IMR-90 (cell line): ENCODE measurements around the gene SHISAL1. TPM values are rescaled to one million over a fixed set of nuclear protein-coding genes. Genes with fewer than 3 reads are reported as not detected.
A peak's percentile ranks its signal among the peaks of the same experiment; 100 is the strongest.

ENCODE experiments used
- ATAC-seq: fragments of 200-7000 bp; cut with Tn5 transposase; 2 replicates; pipeline ENCODE4 v1.9.1; 2020; ENCODE audit warnings: low read depth, mild to moderate bottlenecking, moderate library complexity
- BruUV-seq: library from RNA; stranded (reverse); fragments of 400-500 nt; replicated peaks from 2 replicates; lab custom pipeline; 2021; lab: Mats Ljungman, UMichigan
- CTCF ChIA-PET: fragments of 300-600 bp; formaldehyde crosslinking; extraction: SDS; loops from one replicate; lab custom pipeline; 2021; ENCODE audit warnings: antibody characterized with exemption; lab: Yijun Ruan, JAX
- POLR2A ChIA-PET: fragments of 300-600 bp; sonication (Branson Sonifier 250); formaldehyde crosslinking; loops from one replicate; lab custom pipeline; 2022; ENCODE audit warnings: antibody characterized with exemption; ENCODE audit not compliant: unreplicated experiment; lab: Charles Lee
- DNase-seq: peaks from one replicate; pipeline ENCODE4 v3.0.0; 2013
- H2AFZ ChIP-seq: replicated peaks from 2 replicates; pipeline ENCODE3; 2013; ENCODE audit warnings: low read length, mild to moderate bottlenecking; ENCODE audit not compliant: poor library complexity
- H2AK5ac ChIP-seq: 2 replicates; pipeline ENCODE4 v1.6.1; 2013; ENCODE audit warnings: low read depth, low read length, inconsistent platforms
- H2AK9ac ChIP-seq: replicated peaks from 2 replicates; pipeline ENCODE3; 2013; ENCODE audit warnings: mild to moderate bottlenecking, low read depth, low read length, moderate library complexity; ENCODE audit not compliant: poor library complexity
- H2BK120ac ChIP-seq: 2 replicates; pipeline ENCODE4 v1.6.1; 2013; ENCODE audit warnings: low read depth, low read length, inconsistent platforms
- H2BK15ac ChIP-seq: 3 replicates; pipeline ENCODE4 v1.6.1; 2013; ENCODE audit warnings: low read depth, low read length, inconsistent platforms
- H2BK20ac ChIP-seq: 2 replicates; pipeline ENCODE4 v1.6.1; 2013; ENCODE audit warnings: low read depth, mild to moderate bottlenecking, inconsistent platforms, low read length, moderate library complexity
- H2BK5ac ChIP-seq: 2 replicates; pipeline ENCODE4 v1.6.1; 2013; ENCODE audit warnings: mild to moderate bottlenecking, low read depth, low read length, inconsistent platforms; ENCODE audit not compliant: poor library complexity, severe bottlenecking
- H3K14ac ChIP-seq: replicated peaks from 2 replicates; pipeline ENCODE4 v1.6.1; 2013; ENCODE audit warnings: low read depth, low read length, inconsistent platforms
- H3K18ac ChIP-seq: 2 replicates; pipeline ENCODE4 v1.6.1; 2013; ENCODE audit warnings: low read depth, low read length, control low read depth
- H3K23ac ChIP-seq: 2 replicates; pipeline ENCODE4 v1.6.1; 2013; ENCODE audit warnings: low read depth, low read length, inconsistent platforms
- H3K27ac ChIP-seq: 2 replicates; pipeline ENCODE4 v1.5.1; 2013; ENCODE audit warnings: mild to moderate bottlenecking, control low read depth, low read length; ENCODE audit not compliant: insufficient read depth
- H3K27me3 ChIP-seq: 2 replicates; pipeline ENCODE4 v1.6.1; 2013; ENCODE audit warnings: low read length; ENCODE audit not compliant: control insufficient read depth, insufficient read depth
- H3K36me3 ChIP-seq: 2 replicates; pipeline ENCODE4 v1.6.1; 2013; ENCODE audit warnings: low read length, mixed read lengths; ENCODE audit not compliant: control insufficient read depth, insufficient read depth
- H3K4ac ChIP-seq: 2 replicates; pipeline ENCODE4 v1.6.1; 2013; ENCODE audit warnings: low read depth, low read length, inconsistent platforms
- H3K4me1 ChIP-seq: 2 replicates; pipeline ENCODE4 v1.6.1; 2013; ENCODE audit warnings: low read length, mixed read lengths; ENCODE audit not compliant: control insufficient read depth, insufficient read depth
- H3K4me2 ChIP-seq: 2 replicates; pipeline ENCODE4 v1.6.1; 2013; ENCODE audit warnings: low read depth, mild to moderate bottlenecking, control low read depth, low read length, moderate library complexity
- H3K4me3 ChIP-seq: 2 replicates; pipeline ENCODE4 v1.5.1; 2013; ENCODE audit warnings: low read depth, mild to moderate bottlenecking, control low read depth, low read length, moderate library complexity; ENCODE audit not compliant: insufficient read depth
- H3K56ac ChIP-seq: 2 replicates; pipeline ENCODE4 v1.6.1; 2013; ENCODE audit warnings: low read length, inconsistent platforms; ENCODE audit not compliant: insufficient read depth; ENCODE audit errors: extremely low read depth
- H3K79me1 ChIP-seq, 2 experiments: 2 replicates each; pipeline ENCODE4 v1.6.1; 2013; ENCODE audit warnings: low read length in 2 of 2, inconsistent platforms in 1 of 2, low read depth in 1 of 2
- H3K9ac ChIP-seq: 2 replicates; pipeline ENCODE4 v1.6.1; 2013; ENCODE audit warnings: low read depth, low read length, control low read depth
- H3K9me1 ChIP-seq: 2 replicates; pipeline ENCODE4 v1.6.1; 2013; ENCODE audit warnings: low read length, inconsistent platforms; ENCODE audit not compliant: insufficient read depth
- H3K9me3 ChIP-seq: 2 replicates; pipeline ENCODE4 v1.6.1; 2013; ENCODE audit warnings: low read length; ENCODE audit not compliant: control insufficient read depth, insufficient read depth
- H4K20me1 ChIP-seq: 2 replicates; pipeline ENCODE4 v1.6.1; 2013; ENCODE audit warnings: low read length, inconsistent platforms; ENCODE audit not compliant: insufficient read depth
- H4K5ac ChIP-seq: 2 replicates; pipeline ENCODE4 v1.6.1; 2013; ENCODE audit warnings: mild to moderate bottlenecking, low read depth, low read length, control low read depth
- H4K8ac ChIP-seq, 2 experiments: 2 replicates each; pipeline ENCODE4 v1.6.1; 2013; ENCODE audit warnings: low read depth in 2 of 2, low read length in 2 of 2, control low read depth in 1 of 2, inconsistent platforms in 1 of 2
- H4K91ac ChIP-seq: 2 replicates; pipeline ENCODE4 v1.6.1; 2013; ENCODE audit warnings: low read depth, low read length, inconsistent platforms; ENCODE audit not compliant: insufficient read depth
- BHLHE40 ChIP-seq: fragments of 150-350 bp; IDR thresholded peaks from 2 replicates; pipeline ENCODE4 v1.6.1; 2016; ENCODE audit warnings: mild to moderate bottlenecking, low read depth, low read length
- CEBPB ChIP-seq: IDR thresholded peaks from 2 replicates; pipeline ENCODE4 v1.6.1; 2012; ENCODE audit warnings: low read depth, low read length, improper control_type of control experiment
- CHD1 ChIP-seq: IDR thresholded peaks from 2 replicates; pipeline ENCODE4 v1.6.1; 2012; ENCODE audit warnings: low read depth, low read length, improper control_type of control experiment
- FOS ChIP-seq: fragments of 150-350 bp; IDR thresholded peaks from 2 replicates; pipeline ENCODE4 v1.6.1; 2016; ENCODE audit warnings: low read depth, low read length
- MAFK ChIP-seq: IDR thresholded peaks from 2 replicates; pipeline ENCODE4 v1.6.1; 2012; ENCODE audit warnings: low read depth, low read length, improper control_type of control experiment
- MAZ ChIP-seq: IDR thresholded peaks from 2 replicates; pipeline ENCODE4 v1.6.1; 2012; ENCODE audit warnings: low read depth, mild to moderate bottlenecking, low read length, improper control_type of control experiment, moderate library complexity, borderline replicate concordance
- NFE2L2 ChIP-seq: fragments of 150-350 bp; IDR thresholded peaks from 2 replicates; pipeline ENCODE4 v1.6.1; 2016; ENCODE audit warnings: low read depth, mild to moderate bottlenecking, low read length
- POLR2A ChIP-seq: IDR thresholded peaks from 2 replicates; pipeline ENCODE4 v1.6.1; 2012; ENCODE audit warnings: mild to moderate bottlenecking, low read depth, low read length
- RAD21 ChIP-seq: IDR thresholded peaks from 2 replicates; pipeline ENCODE4 v1.6.1; 2012; ENCODE audit warnings: low read length, improper control_type of control experiment
- RCOR1 ChIP-seq: IDR thresholded peaks from 2 replicates; pipeline ENCODE4 v1.6.1; 2012; ENCODE audit warnings: mild to moderate bottlenecking, low read length, improper control_type of control experiment; ENCODE audit not compliant: insufficient replicate concordance
- SMC3 ChIP-seq: fragments of 150-350 bp; IDR thresholded peaks from 2 replicates; pipeline ENCODE4 v1.6.1; 2016; ENCODE audit warnings: low read depth, mild to moderate bottlenecking, antibody characterized with exemption, low read length, moderate library complexity
- WGBS, 2 experiments: methylation state at CpG; one replicate each; pipeline versions ENCODE4 v1.1.5 to v1.1.7; 2013; ENCODE audit warnings: missing lambda C conversion rate in 2 of 2; ENCODE audit not compliant: insufficient read length in 1 of 2; ENCODE audit errors: extremely low coverage in 2 of 2; 5-methylcytosine and 5-hydroxymethylcytosine counted together
- dilution Hi-C: fragments of 300-500 bp; cut with HindIII; formaldehyde crosslinking; loops from one replicate; pipeline ENCODE4 v1.14.3; 2018; ENCODE audit warnings: low sequenced_read_pairs; ENCODE audit not compliant: unreplicated experiment
- in situ Hi-C: fragments of 300-500 bp; cut with MboI; formaldehyde crosslinking; loops from 3 replicates; pipeline ENCODE4 v1.14.3; 2019; ENCODE audit warnings: low sequenced_read_pairs, inconsistent platforms, mixed read lengths
- intact Hi-C: fragments of 100-400 bp; cut with micrococcal nuclease; formaldehyde crosslinking; loops from 2 replicates; pipeline ENCODE4 v1.10.0; 2022
- polyA plus RNA-seq, 3 experiments: library from polyadenylated mRNA; depleted of rRNA; stranded (reverse); fragments of >200 nt; gene quantifications; 2 replicates each; pipeline ENCODE4 v1.2.3, GENCODE V29; 2012; ENCODE audit warnings: low replicate concordance in 1 of 3
- total RNA-seq: library from RNA; depleted of rRNA; stranded (reverse); fragments of >200 nt; gene quantifications from 2 replicates; pipeline ENCODE4 v1.2.3, GENCODE V29; 2012
- TF ChIP-seq, protein P1 (sequence below): conservative IDR thresholded peaks from 2 replicates; pipeline ENCODE4 v1.5.1; 2012; ENCODE audit warnings: mild to moderate bottlenecking, low read depth, low read length, improper control_type of control experiment
- TF ChIP-seq, protein P2 (sequence below): fragments of 150-350 bp; IDR thresholded peaks from 2 replicates; pipeline ENCODE4 v1.6.1; 2017; ENCODE audit warnings: mild to moderate bottlenecking, antibody characterized with exemption, low read length, low read depth

SHISAL1 gene
- total and polyA plus RNA-seq, 2 of the 4 experiments (the other 2 are of a cell fraction): 1.0 to 1.4 TPM

DNA sequence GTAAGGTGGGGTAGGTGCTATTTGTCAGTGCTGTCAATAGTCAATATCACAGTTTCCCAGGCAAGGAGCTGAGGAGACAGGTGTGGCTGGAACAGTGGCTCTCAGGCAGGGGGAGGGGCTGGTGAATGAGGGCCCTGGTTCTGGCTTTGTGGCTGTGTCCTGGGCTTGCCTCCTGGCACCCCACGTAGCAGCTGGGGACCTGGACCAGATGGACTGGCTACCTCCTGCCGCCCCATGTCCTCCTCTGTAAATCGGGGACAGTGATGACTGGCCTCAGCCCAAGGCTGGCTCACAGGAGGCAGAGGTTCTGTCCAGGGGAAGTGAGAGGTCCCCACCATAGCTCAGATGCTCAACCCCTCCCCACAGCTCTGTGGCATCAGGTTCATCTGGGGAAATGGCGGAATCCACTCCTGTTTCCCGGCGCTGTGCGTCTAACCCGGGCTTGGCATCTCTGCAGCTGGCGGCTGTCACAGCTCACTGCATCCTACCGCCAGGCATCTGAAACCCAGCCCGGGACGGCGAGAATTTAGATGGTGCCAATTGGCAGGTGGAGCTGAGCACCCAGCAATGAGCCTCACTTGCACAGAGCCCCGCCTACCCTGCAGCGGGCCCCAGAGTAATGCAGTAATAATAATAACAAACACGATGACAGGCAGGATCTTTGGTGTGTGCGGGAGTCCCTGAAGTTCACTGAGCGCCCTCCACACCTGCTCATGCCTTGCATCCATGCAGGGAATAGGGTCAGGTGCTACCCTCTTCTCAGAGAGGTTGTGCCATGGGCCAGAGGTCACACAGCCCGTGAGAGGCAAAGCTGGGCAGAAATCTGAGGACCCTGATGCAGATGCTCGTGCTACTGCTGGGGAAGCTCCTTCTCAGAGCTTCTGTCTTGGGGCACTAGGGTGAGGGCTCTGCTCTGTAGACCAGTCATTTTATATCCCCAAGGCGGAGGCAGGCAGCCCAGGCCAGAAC, 27.8 kb upstream of the SHISAL1 start (continued):
- no peak for TF ChIP-seq SMC3
- no peak for TF ChIP-seq CEBPB
- TF ChIP-seq CHD1: no peak

DNA sequence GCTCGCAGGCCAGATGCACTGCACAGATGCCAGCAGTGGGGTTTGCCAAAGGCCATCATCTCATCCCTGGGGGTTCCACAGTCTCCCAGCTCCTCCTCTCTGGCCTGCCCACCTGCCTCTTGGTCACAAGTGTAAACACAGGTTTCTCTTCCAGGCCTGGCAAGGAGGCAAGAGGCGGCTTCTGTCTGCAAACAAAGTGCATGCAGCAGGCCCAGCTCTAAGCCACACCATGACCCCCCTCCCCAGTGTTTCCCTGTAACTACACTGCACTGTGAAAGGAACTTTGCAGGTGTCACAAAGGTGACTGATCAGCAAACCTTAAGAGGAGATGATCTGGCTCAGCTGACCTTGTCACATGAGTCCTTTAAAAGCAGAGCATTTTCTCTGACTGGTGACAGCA, 26.2 kb upstream of the SHISAL1 start:
- Histone ChIP-seq H2BK120ac (no peak overlapping the region), H2BK15ac (no peak overlapping the region), H3K23ac (no peak overlapping the region), H3K9ac (no peak overlapping the region), H4K20me1 (0 out of 2 replicates have a peak, but pooled peaks cover 3% of the 10 kb centered on the region), H3K56ac (no peak overlapping the region), H4K91ac (no peak overlapping the region), H2AK9ac (no peak overlapping the region), H4K8ac (no peak overlapping the region), H3K14ac (no peak overlapping the region), H2BK20ac (no peak overlapping the region), H3K27me3 (no peaks in the 10 kb centered on the region), H2AK5ac (peak overlapping the region; percentile 25), H3K9me3 (no peaks in the 10 kb centered on the region), H2BK5ac (no peak overlapping the region), H3K27ac (no peak overlapping the region), H3K9me1 (peaks cover 18% of the 10 kb centered on the region; the same call in 1 of the 2 replicates), H3K36me3 (no peaks in the 10 kb centered on the region), H2AFZ (no peak overlapping the region), H3K4me1 (peaks cover 27% of the 10 kb centered on the region), H4K5ac (no peak overlapping the region), H3K18ac (no peak overlapping the region), H3K4ac (no peak overlapping the region; the same call in 1 of the 2 replicates), H3K4me3 (no peak overlapping the region), H3K79me1 (no peaks in the 10 kb centered on the region), H3K4me2 (no peak overlapping the region)
- ATAC-seq (no peak), DNase-seq (no peak)
- dilution Hi-C loops (no loop called here), intact Hi-C loops (no loop called here), in situ Hi-C loops (loop anchor here (10.0 kb wide), 1 partner anchor 344 kb away; no protein-coding TSS in a partner anchor)
- ChIA-PET POLR2A (no interaction called here), CTCF (no interaction called here)
- no TSS peak for BruUV-seq
- WGBS, 2 experiments: 83% methylated on average over 1 of the region's 2 CpGs; no CpG with 5 or more reads in 1 of the 2 experiments
- TF ChIP-seq CHD1: no peak
- no peak for TF ChIP-seq SMC3
- TF ChIP-seq, protein P1, sequence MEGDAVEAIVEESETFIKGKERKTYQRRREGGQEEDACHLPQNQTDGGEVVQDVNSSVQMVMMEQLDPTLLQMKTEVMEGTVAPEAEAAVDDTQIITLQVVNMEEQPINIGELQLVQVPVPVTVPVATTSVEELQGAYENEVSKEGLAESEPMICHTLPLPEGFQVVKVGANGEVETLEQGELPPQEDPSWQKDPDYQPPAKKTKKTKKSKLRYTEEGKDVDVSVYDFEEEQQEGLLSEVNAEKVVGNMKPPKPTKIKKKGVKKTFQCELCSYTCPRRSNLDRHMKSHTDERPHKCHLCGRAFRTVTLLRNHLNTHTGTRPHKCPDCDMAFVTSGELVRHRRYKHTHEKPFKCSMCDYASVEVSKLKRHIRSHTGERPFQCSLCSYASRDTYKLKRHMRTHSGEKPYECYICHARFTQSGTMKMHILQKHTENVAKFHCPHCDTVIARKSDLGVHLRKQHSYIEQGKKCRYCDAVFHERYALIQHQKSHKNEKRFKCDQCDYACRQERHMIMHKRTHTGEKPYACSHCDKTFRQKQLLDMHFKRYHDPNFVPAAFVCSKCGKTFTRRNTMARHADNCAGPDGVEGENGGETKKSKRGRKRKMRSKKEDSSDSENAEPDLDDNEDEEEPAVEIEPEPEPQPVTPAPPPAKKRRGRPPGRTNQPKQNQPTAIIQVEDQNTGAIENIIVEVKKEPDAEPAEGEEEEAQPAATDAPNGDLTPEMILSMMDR: no peak
- no peak for TF ChIP-seq RCOR1
- TF ChIP-seq MAFK: no peak
- TF ChIP-seq NFE2L2: no peak
- no peak for TF ChIP-seq MAZ
- TF ChIP-seq, protein P2, sequence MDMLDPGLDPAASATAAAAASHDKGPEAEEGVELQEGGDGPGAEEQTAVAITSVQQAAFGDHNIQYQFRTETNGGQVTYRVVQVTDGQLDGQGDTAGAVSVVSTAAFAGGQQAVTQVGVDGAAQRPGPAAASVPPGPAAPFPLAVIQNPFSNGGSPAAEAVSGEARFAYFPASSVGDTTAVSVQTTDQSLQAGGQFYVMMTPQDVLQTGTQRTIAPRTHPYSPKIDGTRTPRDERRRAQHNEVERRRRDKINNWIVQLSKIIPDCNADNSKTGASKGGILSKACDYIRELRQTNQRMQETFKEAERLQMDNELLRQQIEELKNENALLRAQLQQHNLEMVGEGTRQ: no peak
- no peak for TF ChIP-seq BHLHE40
- TF ChIP-seq POLR2A: no peak
- TF ChIP-seq FOS: no peak
- no peak for TF ChIP-seq RAD21
